Measurements from ENCODE around the gene SH3RF3. TPM values are rescaled to one million over a fixed set of nuclear protein-coding genes. Genes with fewer than 3 reads are reported as not detected.

SH3RF3 gene
- total and polyA plus RNA-seq, 12 donors, result 0.72 to 19.1 (median 12.2) TPM

DNA sequence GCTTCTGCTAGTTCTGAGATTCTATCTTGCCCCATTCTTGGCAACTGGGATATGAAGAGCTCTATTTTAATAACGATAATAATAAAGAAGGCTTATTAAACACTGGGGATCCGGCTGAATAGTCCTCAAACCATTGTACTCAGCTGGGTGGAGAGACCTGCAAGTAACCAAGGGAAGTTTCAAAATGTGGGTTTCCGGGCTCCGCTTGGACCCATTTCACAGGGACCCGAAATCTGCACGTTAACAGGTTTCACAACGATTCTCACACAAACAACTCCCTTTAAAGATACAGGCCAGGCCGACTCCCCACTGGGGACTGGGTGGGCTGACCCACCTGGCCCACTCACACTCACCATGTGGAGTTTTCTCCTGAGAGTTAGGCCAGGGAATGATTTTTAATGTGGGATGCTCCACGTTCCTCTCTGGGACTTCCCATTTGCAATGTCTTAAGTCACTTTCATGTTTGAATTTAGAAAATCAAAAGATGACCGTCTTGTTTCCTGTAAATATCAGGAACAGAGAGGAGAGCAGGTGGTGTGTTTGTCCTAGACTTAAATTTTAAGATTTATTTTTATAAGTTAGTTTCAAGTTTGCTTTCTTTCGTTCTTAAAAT is 96.3 kb downstream of the SH3RF3 start:
- H3K36me3 ChIP-seq (replicated peaks in 1 of 2), result no peaks in the 10 kb centered on the region
- no peaks in the 10 kb centered on the region for H3K27me3 ChIP-seq
- no peaks in the 10 kb centered on the region for H3K9me3 ChIP-seq (replicated peaks in 1 of 3)
- intact Hi-C loops (cut with DNase I), result no loop called here
- 87 to 90% (median 89%) methylated on average over 11 of the region's 11 CpGs for WGBS, 4 donors
- H3K4me3 ChIP-seq, result no peak overlapping the region
- H3K27ac ChIP-seq, result peak overlapping the region in 3 of 5 donors; percentile 48 to 69 (median 60)
- peak in 1 of 7 donors; percentile 13 for DNase-seq
- TF ChIP-seq POLR2A (IDR thresholded peaks at IDR 0.05), result no peak
- no peak for TF ChIP-seq CTCF (IDR thresholded peaks at IDR 0.05)
- peaks cover 11 to 23% of the 10 kb centered on the region in 2 donors for H3K4me1 ChIP-seq (replicated peaks in 1 of 2)

DNA sequence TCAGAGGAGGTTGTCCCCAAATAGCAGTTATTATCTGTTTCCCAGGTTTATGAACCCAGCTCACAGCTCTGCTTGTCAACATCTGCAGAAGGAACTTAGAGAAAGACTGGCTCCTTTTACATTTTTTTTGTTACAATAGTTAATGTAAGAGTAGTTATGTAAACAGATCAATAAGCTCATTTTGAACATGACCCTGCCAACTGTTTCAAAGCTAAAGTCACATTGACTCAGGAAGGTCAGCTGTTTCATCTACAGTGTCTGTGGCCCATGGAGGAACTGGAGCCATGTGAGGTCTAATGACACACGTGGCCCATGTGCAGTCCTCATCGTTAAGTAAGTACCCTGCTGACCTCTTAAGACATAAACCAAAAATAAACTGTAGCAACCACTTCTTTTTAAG is 97.1 kb downstream of the SH3RF3 start:
- WGBS, 4 donors, result 10 to 32% (median 19%) methylated on average over 2 of the region's 2 CpGs
- Histone ChIP-seq H3K36me3 (replicated peaks in 1 of 2) (no peaks in the 10 kb centered on the region), H3K27ac (peak overlapping the region in 3 of 5 donors; percentile 48 to 69 (median 60)), H3K9me3 (replicated peaks in 1 of 3) (no peaks in the 10 kb centered on the region), H3K27me3 (no peaks in the 10 kb centered on the region), H3K4me1 (replicated peaks in 1 of 2) (peaks cover 11 to 31% of the 10 kb centered on the region in 2 donors), H3K4me3 (no peak overlapping the region)
- intact Hi-C loops (cut with DNase I), result no loop called here
- no peak for TF ChIP-seq POLR2A (IDR thresholded peaks at IDR 0.05)
- TF ChIP-seq CTCF (IDR thresholded peaks at IDR 0.05), result no peak
- DNase-seq, result peak in 5 of 7 donors; percentile 45 to 73 (median 55)

- Histone ChIP-seq H3K36me3 (replicated peaks in 1 of 2) (no peaks in the 10 kb centered on the region), H3K27me3 (no peaks in the 10 kb centered on the region), H3K27ac (peak overlapping the region in 3 of 5 donors; percentile 48 to 69 (median 60)), H3K4me1 (replicated peaks in 1 of 2) (peaks cover 11 to 36% of the 10 kb centered on the region in 2 donors), H3K4me3 (no peak overlapping the region), H3K9me3 (replicated peaks in 1 of 3) (no peaks in the 10 kb centered on the region)
- 80 to 91% (median 86%) methylated on average over 6 of the region's 6 CpGs for WGBS, 4 donors
- TF ChIP-seq POLR2A (IDR thresholded peaks at IDR 0.05) (no peak), CTCF (IDR thresholded peaks at IDR 0.05) (no peak)
- DNase-seq, result peak in 2 of 7 donors; percentile 13 to 15
- intact Hi-C loops (cut with DNase I), result no loop called here
These were observed 97.6 kb downstream of the SH3RF3 start for GRCh38 chr2:109226622-109227021.

DNA sequence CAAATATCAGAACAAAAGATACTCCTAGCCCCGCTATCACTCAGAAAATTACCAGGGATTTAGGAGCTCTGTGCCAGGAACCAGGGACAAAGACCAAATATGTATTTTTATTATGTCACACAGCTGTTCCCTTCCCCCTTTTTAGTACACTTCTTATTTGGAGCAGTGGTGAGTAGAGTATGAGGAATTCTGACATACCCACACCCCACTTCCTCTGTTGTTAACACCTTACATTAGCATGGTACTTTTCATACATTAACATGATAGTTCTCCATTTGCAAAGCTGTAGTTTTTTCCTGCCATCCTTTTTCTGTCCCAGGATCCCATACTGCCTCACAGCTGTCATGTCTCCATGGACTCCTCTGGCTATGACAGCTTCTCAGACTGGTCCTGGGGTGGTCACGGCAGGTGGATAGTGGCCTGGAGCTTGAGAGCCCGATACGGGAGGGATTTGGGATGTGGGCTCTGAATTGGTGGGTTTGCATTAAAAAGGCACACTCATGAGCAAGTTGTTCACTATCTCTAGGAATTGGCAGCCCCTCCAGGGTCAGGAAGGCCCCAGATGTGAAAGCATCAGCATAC is 100.2 kb downstream of the SH3RF3 start:
- intact Hi-C loops (cut with DNase I), result no loop called here

More for the DNA sequence above, 100.2 kb downstream of the SH3RF3 start:
- no peak overlapping the region for H3K4me3 ChIP-seq
- 94 to 100% (median 96%) methylated on average over 4 of the region's 4 CpGs for WGBS, 4 donors
- no peak overlapping the region for H3K27ac ChIP-seq
- H3K4me1 ChIP-seq (replicated peaks in 1 of 2), result peaks cover 11 to 38% of the 10 kb centered on the region in 2 donors
- TF ChIP-seq CTCF (IDR thresholded peaks at IDR 0.05), result no peak
- TF ChIP-seq POLR2A (IDR thresholded peaks at IDR 0.05), result no peak
- H3K27me3 ChIP-seq, result no peaks in the 10 kb centered on the region
- H3K9me3 ChIP-seq (replicated peaks in 1 of 3), result no peaks in the 10 kb centered on the region
- DNase-seq, result no peak
- no peaks in the 10 kb centered on the region for H3K36me3 ChIP-seq (replicated peaks in 1 of 2)

All from adrenal gland (tissue), 12 donors.